Calu3 (cell line): Measurements from ENCODE around the gene TMEM178B. TPM values are rescaled to one million over a fixed set of nuclear protein-coding genes. Genes with fewer than 3 reads are reported as not detected.
"Not testable (repeated sequence)": the region's sequence is repeated elsewhere in the genome, so short reads cannot be mapped to it uniquely, and the experiment has no call there.

Experiments used
- BruUV-seq: library from RNA; stranded (reverse); fragments of 400-500 nt; replicated peaks from 2 replicates; lab custom pipeline; 2021; lab: Mats Ljungman, UMichigan
- CTCF ChIA-PET: fragments of 300-600 bp; sonication (Branson Sonifier 250); formaldehyde crosslinking; loops from one replicate; lab custom pipeline; 2022; ENCODE audit warnings: antibody characterized with exemption; lab: Charles Lee
- DNase-seq: peaks from one replicate; pipeline ENCODE4 v3.0.0; 2022
- H3K27ac Mint-ChIP-seq: one replicate; pipeline ENCODE4 v1.8.0; 2022; ENCODE audit warnings: mixed read lengths; ENCODE audit not compliant: unreplicated experiment
- H3K27me3 Mint-ChIP-seq: one replicate; pipeline ENCODE4 v1.8.0; 2022; ENCODE audit warnings: mixed read lengths; ENCODE audit not compliant: unreplicated experiment
- H3K36me3 Mint-ChIP-seq: one replicate; pipeline ENCODE4 v1.8.0; 2022; ENCODE audit warnings: mild to moderate bottlenecking, moderate library complexity, mixed read lengths; ENCODE audit not compliant: insufficient read depth, unreplicated experiment
- H3K4me1 Mint-ChIP-seq: one replicate; pipeline ENCODE4 v1.8.0; 2022; ENCODE audit warnings: mild to moderate bottlenecking, low read depth, mixed read lengths; ENCODE audit not compliant: unreplicated experiment
- H3K4me3 Mint-ChIP-seq: one replicate; pipeline ENCODE4 v1.8.0; 2022; ENCODE audit warnings: mild to moderate bottlenecking, low read depth, moderate library complexity, mixed read lengths; ENCODE audit not compliant: unreplicated experiment
- H3K9me3 Mint-ChIP-seq: one replicate; pipeline ENCODE4 v1.8.0; 2022; ENCODE audit warnings: low read depth, mixed read lengths; ENCODE audit not compliant: unreplicated experiment
- CTCF ChIP-seq: fragments of 200-600 bp; IDR thresholded peaks from one replicate; pipeline ENCODE4 v1.8.0; 2022; ENCODE audit warnings: antibody characterized with exemption; ENCODE audit not compliant: unreplicated experiment
- intact Hi-C: fragments of 100-400 bp; cut with micrococcal nuclease; formaldehyde crosslinking; loops from one replicate; pipeline ENCODE4 v1.10.0; 2022; ENCODE audit not compliant: unreplicated experiment
- total RNA-seq: library from RNA; stranded (reverse); gene quantifications from 2 replicates; pipeline ENCODE4 v1.2.3, GENCODE V29; 2022

TMEM178B gene
- total RNA-seq, 1 experiment from 2014 or later, result 1.5 TPM

- no peak for DNase-seq
- H3K27me3 Mint-ChIP-seq, result no peaks in the 10 kb centered on the region
- H3K4me3 Mint-ChIP-seq, result no peak overlapping the region
- CTCF ChIA-PET, result no interaction called here
- peaks cover 3% of the 10 kb centered on the region for H3K9me3 Mint-ChIP-seq
- no peaks in the 10 kb centered on the region for H3K4me1 Mint-ChIP-seq
- no peak overlapping the region for H3K27ac Mint-ChIP-seq
- BruUV-seq, result no TSS peak
- intact Hi-C loops, result no loop called here
- H3K36me3 Mint-ChIP-seq, result no peaks in the 10 kb centered on the region
- TF ChIP-seq CTCF, result no peak
Observed at GRCh38 chr7:141381794-141382427, 308.0 kb downstream of the TMEM178B start.

- not testable (repeated sequence) for H3K27ac Mint-ChIP-seq
Observed at GRCh38 chr7:141383356-141383755, 309.5 kb downstream of the TMEM178B start.

GRCh38 chr7:141386881-141387280 is 313.0 kb downstream of the TMEM178B start:
- Mint-ChIP-seq H3K4me1 (no peaks in the 10 kb centered on the region), H3K27ac (no peak overlapping the region), H3K4me3 (no peak overlapping the region), H3K36me3 (no peaks in the 10 kb centered on the region), H3K9me3 (no peaks in the 10 kb centered on the region), H3K27me3 (no peaks in the 10 kb centered on the region)
- TF ChIP-seq CTCF, result no peak
- no peak for DNase-seq
- intact Hi-C loops, result no loop called here
- BruUV-seq, result no TSS peak
- CTCF ChIA-PET, result no interaction called here

More at GRCh38 chr7:141383356-141383755, 309.5 kb downstream of the TMEM178B start:
- CTCF ChIA-PET, result interaction anchor here (0.6 kb wide), 1 partner anchor 142 kb away, joined by 3 read pairs; no protein-coding TSS in a partner anchor
- BruUV-seq, H3K27me3 Mint-ChIP-seq, H3K36me3 Mint-ChIP-seq, intact Hi-C loops, DNase-seq, H3K4me3 Mint-ChIP-seq, H3K9me3 Mint-ChIP-seq, H3K4me1 Mint-ChIP-seq: not testable (repeated sequence)

- H3K27me3 Mint-ChIP-seq, result no peaks in the 10 kb centered on the region
- no peak overlapping the region for H3K4me3 Mint-ChIP-seq
- TF ChIP-seq CTCF, result no peak
- intact Hi-C loops, result no loop called here
- no peak overlapping the region for H3K27ac Mint-ChIP-seq
- CTCF ChIA-PET, result no interaction called here
- no peaks in the 10 kb centered on the region for H3K36me3 Mint-ChIP-seq
- H3K9me3 Mint-ChIP-seq, result no peaks in the 10 kb centered on the region
- BruUV-seq, result no TSS peak
- DNase-seq, result no peak
- H3K4me1 Mint-ChIP-seq, result no peaks in the 10 kb centered on the region
Observed at GRCh38 chr7:141387521-141388217, 313.8 kb downstream of the TMEM178B start.
